ENCODE data around the gene SLITRK4. TPM values are rescaled to one million over a fixed set of nuclear protein-coding genes. Genes with fewer than 3 reads are reported as not detected.

Gene SLITRK4
- total and polyA plus RNA-seq, 2 of the 4 experiments (the other 2 are of a cell fraction): not detected

DNA sequence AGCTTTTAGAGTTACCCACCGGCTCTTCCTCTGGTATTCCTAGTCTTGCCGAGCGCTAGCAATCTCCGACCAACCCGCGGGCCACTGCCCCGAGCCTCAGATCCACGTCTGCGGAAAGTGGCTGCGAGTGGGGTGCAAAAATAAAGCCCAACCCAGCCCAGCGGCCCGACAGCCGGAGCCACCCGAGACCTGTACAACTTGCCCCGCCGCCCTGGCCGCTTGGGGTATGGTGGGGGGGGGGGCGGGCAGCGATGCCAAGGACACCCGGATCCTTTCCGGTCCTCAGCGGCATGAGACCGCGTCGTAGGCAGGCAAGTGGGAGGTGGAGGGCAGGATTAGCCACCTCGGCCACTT lies 1.6 kb downstream of the SLITRK4 start:
- dilution Hi-C loops (cut with HindIII; ENCODE audit: low sequenced_read_pairs, unreplicated experiment) (no loop called here), in situ Hi-C loops (cut with MboI; ENCODE audit: low sequenced_read_pairs) (no loop called here), intact Hi-C loops (cut with micrococcal nuclease) (no loop called here)
- no peaks in the 10 kb centered on the region for H3K79me1 ChIP-seq (ENCODE audit: low read depth in 1 of 2, low read length in 2 of 2)
- H4K5ac ChIP-seq (ENCODE audit: low read depth, low read length): no peak overlapping the region
- no peak overlapping the region for H2AK5ac ChIP-seq (ENCODE audit: low read depth, low read length)
- ChIA-PET CTCF (no interaction called here), POLR2A (ENCODE audit: unreplicated experiment) (no interaction called here)
- H3K4me1 ChIP-seq (ENCODE audit: control insufficient read depth, insufficient read depth, low read length): no peaks in the 10 kb centered on the region
- no peaks in the 10 kb centered on the region for H3K27me3 ChIP-seq (ENCODE audit: control insufficient read depth, insufficient read depth, low read length)
- no peak overlapping the region for H3K9ac ChIP-seq (ENCODE audit: low read depth, low read length)
- no peak overlapping the region for H3K56ac ChIP-seq (ENCODE audit: extremely low read depth, insufficient read depth, low read length)
- H3K9me1 ChIP-seq (ENCODE audit: insufficient read depth, low read length): no peaks in the 10 kb centered on the region
- no peak for DNase-seq
- no peak overlapping the region for H2BK120ac ChIP-seq (ENCODE audit: low read depth, low read length)
- no peaks in the 10 kb centered on the region for H3K36me3 ChIP-seq (ENCODE audit: control insufficient read depth, insufficient read depth, low read length)
- TF ChIP-seq ELK1 (IDR thresholded peaks at IDR 0.05; ENCODE audit: borderline replicate concordance, low read depth, low read length): no peak
- TF ChIP-seq MAZ (IDR thresholded peaks at IDR 0.05; ENCODE audit: borderline replicate concordance, low read depth, low read length): no peak
- TF ChIP-seq MAFK (IDR thresholded peaks at IDR 0.05; ENCODE audit: low read depth, low read length): no peak
- TF ChIP-seq CEBPB (IDR thresholded peaks at IDR 0.05; ENCODE audit: low read depth, low read length): no peak
- no peak for TF ChIP-seq RFX5 (IDR thresholded peaks at IDR 0.05; ENCODE audit: low read depth, low read length)
- TF ChIP-seq BHLHE40 (IDR thresholded peaks at IDR 0.05; ENCODE audit: low read depth, low read length): no peak
- TF ChIP-seq FOS (IDR thresholded peaks at IDR 0.05; ENCODE audit: low read depth, low read length): no peak
- TF ChIP-seq RCOR1 (IDR thresholded peaks at IDR 0.05; ENCODE audit: insufficient replicate concordance, low read length): no peak
- TF ChIP-seq, protein P1, sequence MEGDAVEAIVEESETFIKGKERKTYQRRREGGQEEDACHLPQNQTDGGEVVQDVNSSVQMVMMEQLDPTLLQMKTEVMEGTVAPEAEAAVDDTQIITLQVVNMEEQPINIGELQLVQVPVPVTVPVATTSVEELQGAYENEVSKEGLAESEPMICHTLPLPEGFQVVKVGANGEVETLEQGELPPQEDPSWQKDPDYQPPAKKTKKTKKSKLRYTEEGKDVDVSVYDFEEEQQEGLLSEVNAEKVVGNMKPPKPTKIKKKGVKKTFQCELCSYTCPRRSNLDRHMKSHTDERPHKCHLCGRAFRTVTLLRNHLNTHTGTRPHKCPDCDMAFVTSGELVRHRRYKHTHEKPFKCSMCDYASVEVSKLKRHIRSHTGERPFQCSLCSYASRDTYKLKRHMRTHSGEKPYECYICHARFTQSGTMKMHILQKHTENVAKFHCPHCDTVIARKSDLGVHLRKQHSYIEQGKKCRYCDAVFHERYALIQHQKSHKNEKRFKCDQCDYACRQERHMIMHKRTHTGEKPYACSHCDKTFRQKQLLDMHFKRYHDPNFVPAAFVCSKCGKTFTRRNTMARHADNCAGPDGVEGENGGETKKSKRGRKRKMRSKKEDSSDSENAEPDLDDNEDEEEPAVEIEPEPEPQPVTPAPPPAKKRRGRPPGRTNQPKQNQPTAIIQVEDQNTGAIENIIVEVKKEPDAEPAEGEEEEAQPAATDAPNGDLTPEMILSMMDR (conservative IDR thresholded peaks at IDR 0.05; ENCODE audit: low read depth, low read length): no peak
- no peak for TF ChIP-seq NFE2L2 (IDR thresholded peaks at IDR 0.05; ENCODE audit: low read depth, low read length)
- no peak for TF ChIP-seq CHD1 (IDR thresholded peaks at IDR 0.05; ENCODE audit: low read depth, low read length)
- TF ChIP-seq, protein P2, sequence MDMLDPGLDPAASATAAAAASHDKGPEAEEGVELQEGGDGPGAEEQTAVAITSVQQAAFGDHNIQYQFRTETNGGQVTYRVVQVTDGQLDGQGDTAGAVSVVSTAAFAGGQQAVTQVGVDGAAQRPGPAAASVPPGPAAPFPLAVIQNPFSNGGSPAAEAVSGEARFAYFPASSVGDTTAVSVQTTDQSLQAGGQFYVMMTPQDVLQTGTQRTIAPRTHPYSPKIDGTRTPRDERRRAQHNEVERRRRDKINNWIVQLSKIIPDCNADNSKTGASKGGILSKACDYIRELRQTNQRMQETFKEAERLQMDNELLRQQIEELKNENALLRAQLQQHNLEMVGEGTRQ (IDR thresholded peaks at IDR 0.05; ENCODE audit: low read depth, low read length): no peak
- no peak for ATAC-seq (ENCODE audit: low read depth)
- no peaks in the 10 kb centered on the region for H4K20me1 ChIP-seq (ENCODE audit: insufficient read depth, low read length)
- H4K8ac ChIP-seq (ENCODE audit: low read depth in 2 of 2, low read length in 2 of 2): no peak overlapping the region
- H2BK15ac ChIP-seq (ENCODE audit: low read depth, low read length): no peak overlapping the region
- no peak overlapping the region for H3K4ac ChIP-seq (ENCODE audit: low read depth, low read length)
- H2BK5ac ChIP-seq (ENCODE audit: low read depth, low read length, poor library complexity, severe bottlenecking): no peak overlapping the region
- no peak overlapping the region for H2AFZ ChIP-seq (replicated peaks; ENCODE audit: low read length, poor library complexity)
- no peak overlapping the region for H3K27ac ChIP-seq (ENCODE audit: insufficient read depth, low read length)
- peaks cover 9% of the 10 kb centered on the region; the same call in 1 of the 2 replicates for H3K9me3 ChIP-seq (ENCODE audit: control insufficient read depth, insufficient read depth, low read length)
- no peak overlapping the region for H2AK9ac ChIP-seq (replicated peaks; ENCODE audit: low read depth, low read length, poor library complexity)
- 100% methylated on average over 1 of the region's 26 CpGs; no CpG with 5 or more reads in 1 of the 2 experiments for WGBS, 2 experiments (ENCODE audit: extremely low coverage in 2 of 2, insufficient read length in 1 of 2)
- H3K18ac ChIP-seq (ENCODE audit: low read depth, low read length): no peak overlapping the region
- H3K14ac ChIP-seq (replicated peaks; ENCODE audit: low read depth, low read length): no peak overlapping the region
- no peak overlapping the region for H2BK20ac ChIP-seq (ENCODE audit: low read depth, low read length)
- no peak overlapping the region for H3K4me2 ChIP-seq (ENCODE audit: low read depth, low read length)
- no peak overlapping the region for H3K4me3 ChIP-seq (ENCODE audit: insufficient read depth, low read depth, low read length)
- no TSS peak for BruUV-seq (replicated peaks)
- no peak overlapping the region for H4K91ac ChIP-seq (ENCODE audit: insufficient read depth, low read depth, low read length)
- H3K23ac ChIP-seq (ENCODE audit: low read depth, low read length): no peak overlapping the region

Measured in IMR-90 (cell line).